Hindlimb muscle (tissue), 1 donor: ENCODE data around the gene CALCOCO2. TPM values are rescaled to one million over a fixed set of nuclear protein-coding genes. Genes with fewer than 3 reads are reported as not detected.
"Not testable (repeated sequence)": the region's sequence is repeated elsewhere in the genome, so short reads cannot be mapped to it uniquely, and the experiment has no call there.

Experiments
- DNase-seq: peaks from one replicate; pipeline ENCODE4 v3.0.0-alpha.2; 2013
- polyA plus RNA-seq: library from polyadenylated mRNA; unstranded; fragments of 120-200 nt; gene quantifications from one replicate; pipeline ENCODE4 v1.2.1, GENCODE V29; 2013; ENCODE audit not compliant: insufficient read length

The CALCOCO2 gene
- polyA plus RNA-seq, 1 donor: 39.3 TPM

DNA sequence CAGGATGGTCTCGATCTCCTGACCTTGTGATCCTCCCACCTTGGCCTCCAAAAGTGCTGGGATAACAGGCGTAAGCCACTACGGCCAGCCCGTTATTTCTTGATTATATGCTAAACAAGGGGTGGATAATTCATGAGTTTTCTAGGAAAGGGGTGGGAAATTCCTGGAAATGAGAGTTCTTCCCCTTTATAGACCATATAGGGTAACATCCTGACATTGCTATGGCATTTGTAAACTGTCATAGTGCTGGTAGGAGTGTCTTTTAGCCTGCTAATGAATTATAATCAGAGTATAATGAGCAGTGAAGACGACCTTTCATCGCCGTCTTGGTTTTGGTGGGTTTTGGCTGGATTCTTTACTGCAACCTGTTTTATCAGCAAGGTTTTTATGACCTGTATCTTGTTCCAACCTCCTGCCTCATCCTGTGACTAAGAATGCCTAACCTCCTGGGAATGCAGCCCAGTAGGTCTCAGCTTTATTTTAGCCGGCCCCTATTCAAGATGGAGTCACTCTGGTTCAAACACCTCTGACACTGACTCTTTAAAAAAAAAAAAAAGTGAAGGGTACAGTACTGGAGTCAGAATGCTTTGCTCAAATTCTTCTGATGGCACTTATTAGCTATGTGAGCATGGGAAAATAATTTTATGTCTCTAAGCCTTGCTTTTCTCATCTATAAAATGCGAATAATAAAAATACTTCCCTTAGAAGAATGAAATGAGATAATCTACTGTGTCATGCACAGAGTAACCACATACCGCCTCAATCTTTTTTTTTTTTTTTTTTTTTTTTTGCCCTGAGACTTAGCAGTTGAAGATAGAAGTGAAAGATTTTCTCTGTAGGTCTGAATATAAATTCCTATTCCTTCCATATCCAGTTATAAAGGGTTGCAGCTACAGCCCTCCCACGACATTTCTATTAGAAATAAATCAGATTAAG lies 5.1 kb upstream of the CALCOCO2 start:
- no peak for DNase-seq

- DNase-seq: no peak
Observed at GRCh38 chr17:48831549-48831883, 681 bp downstream of the CALCOCO2 start.

DNA sequence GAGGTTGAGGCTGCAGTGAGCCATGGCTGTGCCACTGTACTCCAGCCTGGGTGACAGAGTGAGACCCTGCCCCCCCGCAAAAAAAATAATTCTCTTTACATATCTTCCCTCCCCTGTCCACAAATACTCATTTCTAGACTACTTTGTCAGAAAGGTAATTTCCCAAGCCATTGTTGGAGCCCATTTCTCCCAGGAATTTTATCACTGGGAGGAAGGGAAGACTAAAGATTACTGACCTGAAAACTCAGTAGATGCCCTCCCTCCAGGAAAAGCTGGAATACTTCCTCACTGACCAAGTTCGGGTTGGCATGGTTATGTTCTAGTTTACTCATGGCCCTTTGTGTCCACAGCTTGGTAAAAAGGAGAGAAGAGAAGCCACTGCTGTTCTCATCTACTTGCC lies 4.1 kb downstream of the CALCOCO2 start:
- no peak for DNase-seq

DNA sequence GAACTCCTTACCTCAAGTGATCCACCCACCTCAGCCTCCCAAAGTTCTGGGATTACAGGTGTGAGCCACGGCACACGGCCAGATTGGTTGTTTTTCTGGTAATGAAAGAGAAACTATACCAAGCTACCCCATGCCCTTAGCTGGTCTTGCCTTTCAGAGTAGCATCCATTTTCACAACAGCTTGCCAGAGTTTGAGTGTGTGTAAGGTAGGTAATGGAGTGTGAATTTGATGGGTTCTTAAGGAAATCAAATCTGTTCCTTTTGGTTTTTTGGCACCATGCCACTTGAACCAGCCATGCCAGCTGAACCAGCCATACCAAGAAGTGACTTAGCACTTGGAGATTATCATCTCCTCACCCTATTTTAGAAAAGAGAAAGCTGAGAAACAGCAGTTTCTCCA lies 5.1 kb downstream of the CALCOCO2 start:
- no peak for DNase-seq

GRCh38 chr17:48837458-48837857 lies 6.6 kb downstream of the CALCOCO2 start:
- not testable (repeated sequence) for DNase-seq

DNA sequence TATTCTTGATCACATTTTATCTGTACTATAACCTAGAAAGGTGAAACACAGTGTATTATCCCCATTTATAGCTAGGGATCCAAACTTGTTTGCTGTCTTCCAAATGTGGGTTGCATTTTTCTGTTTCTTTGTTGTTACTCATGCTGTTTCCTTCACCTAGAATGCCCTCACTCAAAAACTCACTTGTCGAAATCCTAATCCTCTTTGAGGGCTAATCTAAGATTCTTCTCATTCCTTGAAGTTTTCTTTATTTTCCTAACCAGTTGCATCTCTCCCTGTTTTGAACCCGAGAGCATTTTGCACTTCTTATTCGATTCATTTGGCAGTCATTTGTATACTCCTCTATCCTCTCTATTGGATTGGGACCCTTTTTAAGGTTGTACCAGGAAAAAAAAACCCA lies 9.6 kb downstream of the CALCOCO2 start:
- DNase-seq: no peak

DNA sequence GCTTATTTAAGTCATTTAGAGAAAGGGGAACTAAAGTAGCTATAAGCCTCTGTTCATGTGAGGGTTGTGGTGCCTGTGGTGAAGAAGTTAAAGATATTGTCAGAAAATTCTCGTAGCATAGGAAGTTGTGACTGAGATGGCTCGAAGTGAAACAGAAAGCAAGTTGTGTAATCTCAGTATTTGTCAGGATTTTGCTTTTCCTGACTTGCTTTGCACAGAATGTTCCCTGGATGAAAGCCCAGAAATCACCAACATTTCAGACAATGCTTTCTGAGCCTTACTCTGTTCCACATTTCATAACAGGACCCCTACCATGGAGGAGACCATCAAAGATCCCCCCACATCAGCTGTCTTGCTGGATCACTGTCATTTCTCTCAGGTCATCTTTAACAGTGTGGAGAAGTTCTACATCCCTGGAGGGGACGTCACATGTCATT lies 10.6 kb downstream of the CALCOCO2 start:
- DNase-seq: peak; percentile 51

DNA sequence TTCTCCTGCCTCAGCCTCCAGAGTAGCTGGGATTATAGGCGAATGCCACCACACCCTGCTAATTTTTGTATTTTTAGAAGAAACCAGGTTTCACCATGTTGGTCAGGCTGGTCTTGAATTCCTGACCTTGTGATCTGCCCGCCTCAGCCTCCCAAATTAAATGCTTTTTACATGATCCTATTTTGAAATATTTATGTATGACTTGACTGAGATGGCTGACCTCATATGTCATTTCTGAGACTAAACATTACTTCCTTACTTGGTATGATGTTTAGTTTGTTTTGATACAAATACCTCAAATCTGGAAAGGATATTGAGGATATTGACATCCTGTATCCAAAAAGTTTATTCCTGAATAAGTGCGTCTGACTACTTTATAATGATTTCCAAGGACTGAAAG lies 11.9 kb downstream of the CALCOCO2 start:
- no peak for DNase-seq

DNA sequence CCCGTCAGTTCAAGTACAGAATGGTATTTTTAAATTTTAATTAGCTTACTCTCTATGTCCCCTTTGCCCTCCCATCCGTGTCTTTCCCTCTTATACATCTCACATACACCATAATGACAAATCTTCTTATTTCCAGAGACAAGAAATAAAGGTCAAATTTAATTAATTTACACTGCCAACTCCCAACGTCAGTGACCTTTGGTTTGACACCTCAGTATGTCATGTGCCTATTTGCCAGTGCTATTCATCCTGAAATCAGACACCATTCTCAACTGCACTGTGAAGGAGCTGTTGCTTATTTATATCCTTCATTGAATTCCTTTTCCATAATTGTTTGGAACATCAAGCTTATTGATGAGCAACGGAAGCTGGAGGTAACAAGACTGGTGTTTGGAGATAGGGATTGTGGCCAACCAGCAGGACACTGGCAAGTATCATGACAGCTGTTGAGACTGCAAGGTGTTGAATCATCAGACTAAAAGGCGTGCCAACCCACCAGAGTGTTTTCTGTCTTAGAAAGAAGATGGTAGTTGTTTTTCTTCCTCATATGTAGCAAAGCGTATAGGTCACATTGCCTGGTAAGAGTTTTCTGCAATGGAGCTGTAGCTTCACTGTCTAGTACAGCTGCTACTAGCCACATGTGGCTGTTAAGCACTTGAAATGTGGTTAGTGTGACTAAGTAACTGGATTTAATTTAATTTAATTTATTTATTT lies 12.5 kb downstream of the CALCOCO2 start:
- no peak for DNase-seq

GRCh38 chr17:48850792-48851323 lies 20.0 kb downstream of the CALCOCO2 start:
- no peak for DNase-seq

DNA sequence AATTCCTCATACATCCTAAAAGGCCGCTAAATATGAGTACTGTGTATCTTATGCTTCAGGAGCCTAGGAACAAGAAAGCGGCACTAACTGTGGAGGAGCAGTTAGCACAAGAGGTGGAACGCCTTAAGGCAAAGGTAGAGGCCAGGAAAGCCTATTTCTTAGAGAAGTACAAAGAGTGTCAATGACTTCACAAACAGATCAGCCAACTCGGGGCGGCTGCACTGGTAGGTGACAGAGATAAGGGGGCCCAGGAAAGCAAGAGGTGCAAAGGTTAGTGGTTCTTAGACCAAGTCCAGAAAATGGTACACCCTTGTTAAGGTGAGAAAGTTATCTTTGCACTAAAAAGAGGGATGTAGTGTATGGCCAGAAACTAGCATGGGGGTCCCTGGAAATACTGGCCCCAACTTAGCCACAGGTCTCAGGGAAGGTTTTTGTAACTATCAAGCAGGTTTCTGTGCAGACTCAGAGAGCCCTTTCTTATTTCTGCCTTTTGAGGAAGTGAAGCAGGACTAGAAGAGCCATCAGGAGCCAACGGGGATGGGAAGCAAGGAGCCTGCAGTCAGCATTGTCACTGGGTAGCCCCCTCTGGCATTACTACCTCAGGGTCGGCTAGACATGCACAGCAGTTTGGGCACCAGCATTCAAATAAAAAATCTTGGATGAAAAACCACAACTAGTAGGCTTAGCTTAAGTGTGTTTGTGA lies 24.1 kb downstream of the CALCOCO2 start:
- no peak for DNase-seq

DNA sequence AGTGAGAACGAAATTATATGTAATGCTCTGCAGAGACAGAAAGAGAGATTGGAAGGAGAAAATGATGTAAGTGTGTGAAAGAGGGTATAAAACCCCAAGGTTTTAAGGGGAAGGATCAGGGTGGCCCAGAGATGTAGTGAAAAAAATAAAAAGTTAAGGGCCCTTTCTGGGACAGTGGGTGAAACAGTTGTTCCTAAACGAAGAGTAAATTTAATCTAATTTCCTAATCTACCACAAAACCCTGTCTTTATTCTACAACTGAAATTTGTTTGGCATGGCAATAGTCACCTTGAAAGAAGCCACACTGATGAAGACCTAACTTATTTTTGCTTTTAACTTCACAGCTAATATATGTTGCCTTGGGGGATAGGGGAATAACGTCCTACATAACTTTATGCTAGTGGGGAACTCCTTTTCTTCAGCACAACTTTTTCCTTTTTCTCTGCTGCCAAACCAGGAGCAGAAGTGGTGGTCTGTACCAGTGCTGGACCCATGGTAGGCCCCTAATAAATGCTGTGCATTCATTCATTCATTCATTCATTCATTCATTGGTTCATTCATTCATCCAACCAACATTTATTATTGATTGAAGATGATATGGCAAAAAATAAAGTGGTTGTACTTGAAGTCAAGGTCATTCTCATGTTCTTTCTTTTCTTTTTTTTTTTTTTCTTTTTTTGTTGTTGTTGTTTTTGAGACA lies 25.4 kb downstream of the CALCOCO2 start:
- DNase-seq: no peak

GRCh38 chr17:48860034-48860433 lies 29.2 kb downstream of the CALCOCO2 start:
- DNase-seq: no peak

- no peak for DNase-seq
Observed at GRCh38 chr17:48860456-48860855, 29.6 kb downstream of the CALCOCO2 start.

- no peak for DNase-seq
Observed at GRCh38 chr17:48868916-48869500, 38.2 kb downstream of the CALCOCO2 start.

- DNase-seq: no peak
Observed at GRCh38 chr17:48869821-48870318, 39.0 kb downstream of the CALCOCO2 start.

DNA sequence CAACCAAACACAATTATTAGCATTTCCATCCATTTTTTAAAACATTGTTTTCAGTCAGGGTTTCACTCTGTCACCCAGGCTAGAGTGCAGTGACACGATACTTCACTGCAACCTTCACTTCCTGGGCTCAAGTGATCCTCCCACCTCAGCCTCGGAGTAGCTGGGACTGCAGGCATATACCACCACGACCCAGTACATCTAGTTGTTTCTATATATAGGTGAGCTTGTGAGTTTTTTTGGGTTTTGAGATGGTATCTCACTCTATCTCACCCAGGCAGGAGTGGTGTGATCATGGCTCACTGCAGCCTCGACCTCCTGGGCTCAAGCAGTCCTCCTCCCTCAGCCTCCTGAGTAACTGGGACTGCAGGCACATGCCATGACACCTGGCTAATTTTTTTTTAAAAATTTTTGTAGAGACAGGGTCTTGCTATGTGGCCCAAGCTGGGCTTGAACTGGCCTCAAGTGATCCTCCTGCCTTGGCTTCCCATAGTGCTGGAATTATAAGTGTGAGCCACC lies 40.3 kb downstream of the CALCOCO2 start:
- DNase-seq: no peak

DNA sequence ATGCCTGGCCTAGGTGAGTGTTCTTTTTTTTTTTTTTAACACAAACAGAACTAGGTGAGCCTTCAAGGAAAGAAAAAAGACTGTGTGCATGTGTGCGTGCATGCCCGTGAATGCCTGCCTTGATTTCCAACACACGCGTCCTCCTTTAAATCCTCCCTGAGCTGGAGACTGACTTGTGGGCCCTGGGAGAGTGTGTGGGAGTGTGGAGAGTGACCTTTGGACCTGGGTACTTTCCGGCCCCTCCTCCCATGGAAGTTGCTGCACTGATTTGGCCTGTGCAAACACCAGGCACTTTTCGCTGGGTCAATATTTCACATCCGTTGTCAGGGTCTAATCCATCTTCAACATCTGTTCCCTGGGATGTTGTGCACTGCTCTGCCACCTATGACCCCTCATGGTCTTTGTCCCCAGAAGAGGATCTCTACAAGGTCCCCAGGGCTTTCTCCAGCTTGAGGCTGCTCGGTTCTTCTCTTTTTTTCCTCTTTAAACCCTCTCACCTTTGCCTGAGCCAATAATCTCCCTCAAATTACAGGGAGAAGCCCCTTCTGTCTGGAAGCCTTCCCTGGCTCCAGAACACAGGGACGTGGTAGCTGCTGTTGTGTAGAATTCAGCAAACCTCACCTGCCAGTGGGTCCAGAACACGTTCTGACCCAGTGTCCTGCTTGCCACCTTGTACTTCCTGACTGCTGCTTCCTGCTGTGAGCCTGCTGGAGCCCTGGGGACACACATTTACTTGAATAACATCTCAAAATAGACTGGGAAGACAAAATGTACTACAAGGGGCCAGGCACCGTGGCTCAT lies 40.9 kb downstream of the CALCOCO2 start:
- no peak for DNase-seq

- DNase-seq: not testable (repeated sequence)
Observed at GRCh38 chr17:48872409-48872808, 41.6 kb downstream of the CALCOCO2 start.

- no peak for DNase-seq
Observed at GRCh38 chr17:48873209-48873608, 42.4 kb downstream of the CALCOCO2 start.
